Smooth muscle cell (in vitro differentiated cells): ENCODE data around the gene LRRTM3. TPM values are rescaled to one million over a fixed set of nuclear protein-coding genes. Genes with fewer than 3 reads are reported as not detected.

Source experiments
- DNase-seq: peaks from one replicate; lab custom pipeline; 2025; ENCODE audit not compliant: unreplicated experiment; lab: John Stamatoyannopoulos, UW
- H2AFZ ChIP-seq: fragments of 200-600 bp; sonication (generic); 2 replicates; pipeline ENCODE4 v1.6.0; 2016; ENCODE audit warnings: antibody characterized with exemption, low read depth, mild to moderate bottlenecking
- H3F3A ChIP-seq: fragments of 200-600 bp; sonication (generic); 2 replicates; pipeline ENCODE4 v1.6.0; 2017; ENCODE audit warnings: antibody characterized with exemption, low read depth
- H3K27ac ChIP-seq: fragments of 200-600 bp; sonication (generic); 2 replicates; pipeline ENCODE4 v1.5.1; 2016; ENCODE audit warnings: low read depth, mild to moderate bottlenecking
- H3K27me3 ChIP-seq: fragments of 200-600 bp; sonication (generic); 2 replicates; pipeline ENCODE4 v1.6.1; 2016; ENCODE audit warnings: low read depth, mild to moderate bottlenecking
- H3K36me3 ChIP-seq: fragments of 200-600 bp; sonication (generic); 2 replicates; pipeline ENCODE4 v1.5.1; 2016; ENCODE audit warnings: low read depth
- H3K4me1 ChIP-seq: fragments of 200-600 bp; sonication (generic); 2 replicates; pipeline ENCODE4 v1.5.1; 2016; ENCODE audit warnings: low read depth
- H3K4me2 ChIP-seq: fragments of 200-600 bp; sonication (generic); 2 replicates; pipeline ENCODE4 v1.6.0; 2016; ENCODE audit warnings: mild to moderate bottlenecking
- H3K4me3 ChIP-seq: fragments of 200-600 bp; sonication (generic); 2 replicates; pipeline ENCODE4 v1.5.1; 2016; ENCODE audit warnings: mild to moderate bottlenecking
- H3K79me2 ChIP-seq: fragments of 200-600 bp; sonication (generic); 2 replicates; pipeline ENCODE4 v1.6.0; 2016; ENCODE audit warnings: low read depth, mild to moderate bottlenecking
- H3K9ac ChIP-seq: fragments of 200-600 bp; sonication (generic); 2 replicates; pipeline ENCODE4 v1.6.0; 2016; ENCODE audit warnings: low read depth
- H3K9me3 ChIP-seq: fragments of 200-600 bp; sonication (generic); replicated peaks from 2 replicates; pipeline ENCODE4 v1.5.1; 2016; ENCODE audit warnings: low read depth
- H4K20me1 ChIP-seq: fragments of 200-600 bp; sonication (generic); 2 replicates; pipeline ENCODE4 v1.6.0; 2016; ENCODE audit warnings: low read depth
- WGBS: methylation state at CpG from one replicate; pipeline ENCODE4 v1.1.7; 2016; ENCODE audit warnings: low lambda C conversion rate; 5-methylcytosine and 5-hydroxymethylcytosine counted together
- polyA plus RNA-seq: library from polyadenylated mRNA; unstranded; fragments of >200 nt; fragmentation: Nextera tagmentation; extraction: Ambion mirVana; gene quantifications from 2 replicates; pipeline ENCODE4 v1.2.1, GENCODE V29; 2016
- total RNA-seq: library from RNA; depleted of rRNA; stranded (reverse); fragments of >200 nt; gene quantifications from 2 replicates; pipeline ENCODE4 v1.2.3, GENCODE V29; 2014
- TF ChIP-seq, protein P1 (sequence below): fragments of 200-600 bp; sonication (generic); IDR thresholded peaks from 2 replicates; pipeline ENCODE4 v1.5.1; 2017; ENCODE audit warnings: borderline replicate concordance, mild to moderate bottlenecking, antibody characterized with exemption; ENCODE audit not compliant: insufficient read depth, poor library complexity, severe bottlenecking

The LRRTM3 gene
- total and polyA plus RNA-seq, 2 experiments from 2014 or later: not detected

DNA sequence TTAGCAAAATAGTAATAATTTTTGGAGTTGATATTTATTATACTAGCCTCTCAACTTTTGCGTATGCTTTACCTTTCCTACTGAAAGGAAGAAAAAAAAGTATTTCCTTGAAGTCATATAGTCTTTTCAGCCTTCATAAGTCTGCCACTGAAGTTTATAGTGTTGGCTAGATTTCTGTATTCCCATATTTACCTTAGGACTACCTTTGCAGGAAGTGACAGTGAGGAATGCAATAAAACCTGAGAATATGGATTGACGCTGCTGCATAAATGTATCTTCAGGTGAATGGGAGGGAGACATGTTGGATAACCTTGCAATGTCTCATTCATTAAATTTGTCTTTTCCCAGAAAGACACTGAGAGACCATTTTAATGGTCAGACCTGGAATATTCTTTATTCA lies 6.6 kb upstream of the LRRTM3 start:
- H3K4me2 ChIP-seq: no peak overlapping the region
- DNase-seq: no peak
- 92% methylated on average over 2 of the region's 2 CpGs for WGBS
- H4K20me1 ChIP-seq: no peaks in the 10 kb centered on the region
- H3K9ac ChIP-seq: no peak overlapping the region
- no peak overlapping the region for H3K4me3 ChIP-seq
- H3K4me1 ChIP-seq: no peaks in the 10 kb centered on the region
- no peaks in the 10 kb centered on the region for H3K27me3 ChIP-seq
- no peaks in the 10 kb centered on the region for H3K36me3 ChIP-seq
- no peaks in the 10 kb centered on the region for H3K9me3 ChIP-seq
- H3F3A ChIP-seq: no peaks in the 10 kb centered on the region
- TF ChIP-seq, protein P1, sequence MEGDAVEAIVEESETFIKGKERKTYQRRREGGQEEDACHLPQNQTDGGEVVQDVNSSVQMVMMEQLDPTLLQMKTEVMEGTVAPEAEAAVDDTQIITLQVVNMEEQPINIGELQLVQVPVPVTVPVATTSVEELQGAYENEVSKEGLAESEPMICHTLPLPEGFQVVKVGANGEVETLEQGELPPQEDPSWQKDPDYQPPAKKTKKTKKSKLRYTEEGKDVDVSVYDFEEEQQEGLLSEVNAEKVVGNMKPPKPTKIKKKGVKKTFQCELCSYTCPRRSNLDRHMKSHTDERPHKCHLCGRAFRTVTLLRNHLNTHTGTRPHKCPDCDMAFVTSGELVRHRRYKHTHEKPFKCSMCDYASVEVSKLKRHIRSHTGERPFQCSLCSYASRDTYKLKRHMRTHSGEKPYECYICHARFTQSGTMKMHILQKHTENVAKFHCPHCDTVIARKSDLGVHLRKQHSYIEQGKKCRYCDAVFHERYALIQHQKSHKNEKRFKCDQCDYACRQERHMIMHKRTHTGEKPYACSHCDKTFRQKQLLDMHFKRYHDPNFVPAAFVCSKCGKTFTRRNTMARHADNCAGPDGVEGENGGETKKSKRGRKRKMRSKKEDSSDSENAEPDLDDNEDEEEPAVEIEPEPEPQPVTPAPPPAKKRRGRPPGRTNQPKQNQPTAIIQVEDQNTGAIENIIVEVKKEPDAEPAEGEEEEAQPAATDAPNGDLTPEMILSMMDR: no peak
- H2AFZ ChIP-seq: no peak overlapping the region
- H3K79me2 ChIP-seq: no peaks in the 10 kb centered on the region
- no peak overlapping the region for H3K27ac ChIP-seq

DNA sequence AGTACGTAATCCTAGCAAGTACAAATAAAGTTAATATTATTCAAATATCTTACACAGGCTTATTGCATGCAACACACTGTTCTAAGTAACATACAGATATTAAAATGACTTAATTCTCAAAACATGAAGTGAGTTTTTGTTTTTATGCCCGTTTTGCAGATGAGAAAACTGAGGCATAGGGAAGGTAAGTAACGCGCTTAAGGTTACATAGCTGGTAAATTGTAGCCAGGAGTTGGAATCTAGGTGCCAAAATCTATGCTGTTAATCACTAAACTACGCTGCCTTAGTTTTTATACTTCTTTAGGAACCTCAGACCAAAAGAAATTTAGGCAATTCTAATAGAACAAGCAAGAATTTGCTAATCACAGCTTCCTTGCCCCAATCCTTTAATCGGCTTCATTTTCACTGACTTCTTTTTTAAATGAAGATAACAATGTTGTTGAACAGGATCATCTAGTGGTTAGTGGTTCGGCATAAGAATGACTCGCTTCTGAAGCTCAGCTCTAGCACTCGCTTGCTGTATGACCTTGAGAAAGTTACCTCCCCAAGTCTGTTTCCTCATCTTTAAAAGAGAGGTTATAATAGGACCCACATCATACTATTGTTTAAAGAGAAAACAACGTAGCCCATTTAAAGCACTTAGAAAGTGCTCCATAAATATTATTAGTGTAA lies 1.0 kb upstream of the LRRTM3 start:
- H3K27me3 ChIP-seq: peaks cover 37% of the 10 kb centered on the region
- no peaks in the 10 kb centered on the region for H3K79me2 ChIP-seq
- TF ChIP-seq, protein P1: no peak
- no peak for DNase-seq
- no peak overlapping the region for H3K27ac ChIP-seq
- no peaks in the 10 kb centered on the region for H3F3A ChIP-seq
- 57% methylated on average over 10 of the region's 10 CpGs for WGBS
- H2AFZ ChIP-seq: no peak overlapping the region
- H4K20me1 ChIP-seq: no peaks in the 10 kb centered on the region
- H3K9ac ChIP-seq: no peak overlapping the region
- peaks cover 14% of the 10 kb centered on the region for H3K4me1 ChIP-seq
- no peaks in the 10 kb centered on the region for H3K36me3 ChIP-seq
- no peak overlapping the region for H3K4me3 ChIP-seq
- H3K4me2 ChIP-seq: peak overlapping the region; percentile 87
- H3K9me3 ChIP-seq: no peaks in the 10 kb centered on the region

GRCh38 chr10:66925373-66925772 lies 463 bp upstream of the LRRTM3 start:
- Histone ChIP-seq H3K27ac (no peak overlapping the region), H3K4me3 (peak overlapping the region; percentile 42), H3K36me3 (no peaks in the 10 kb centered on the region), H3K9ac (no peak overlapping the region), H3K4me1 (peaks cover 14% of the 10 kb centered on the region), H3F3A (no peaks in the 10 kb centered on the region), H3K9me3 (no peaks in the 10 kb centered on the region), H3K79me2 (no peaks in the 10 kb centered on the region), H4K20me1 (no peaks in the 10 kb centered on the region), H3K4me2 (peak overlapping the region; percentile 87), H2AFZ (no peak overlapping the region), H3K27me3 (peaks cover 42% of the 10 kb centered on the region)
- DNase-seq: no peak
- TF ChIP-seq, protein P1: no peak
- 23% methylated on average over 7 of the region's 7 CpGs for WGBS

DNA sequence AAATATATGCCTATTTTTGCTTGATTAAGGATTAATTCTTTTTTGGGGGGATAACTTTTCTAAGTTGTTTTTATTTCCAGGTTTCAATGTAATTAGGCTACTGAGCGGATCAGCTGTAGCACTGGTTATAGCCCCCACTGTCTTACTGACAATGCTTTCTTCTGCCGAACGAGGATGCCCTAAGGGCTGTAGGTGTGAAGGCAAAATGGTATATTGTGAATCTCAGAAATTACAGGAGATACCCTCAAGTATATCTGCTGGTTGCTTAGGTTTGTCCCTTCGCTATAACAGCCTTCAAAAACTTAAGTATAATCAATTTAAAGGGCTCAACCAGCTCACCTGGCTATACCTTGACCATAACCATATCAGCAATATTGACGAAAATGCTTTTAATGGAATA lies 1.0 kb downstream of the LRRTM3 start:
- Histone ChIP-seq H3K79me2 (no peaks in the 10 kb centered on the region), H3K27ac (no peak overlapping the region), H3K4me1 (peaks cover 14% of the 10 kb centered on the region), H2AFZ (no peak overlapping the region), H3K4me3 (no peak overlapping the region), H3K9me3 (no peaks in the 10 kb centered on the region), H3K36me3 (no peaks in the 10 kb centered on the region), H4K20me1 (no peaks in the 10 kb centered on the region), H3K27me3 (peaks cover 42% of the 10 kb centered on the region), H3K4me2 (no peak overlapping the region), H3K9ac (no peak overlapping the region), H3F3A (no peaks in the 10 kb centered on the region)
- WGBS: 82% methylated on average over 5 of the region's 5 CpGs
- no peak for DNase-seq
- TF ChIP-seq, protein P1: no peak
